GM12801 (cell line): ENCODE measurements around the gene VCAM1.

Experiments used
- TF ChIP-seq, protein P1 (sequence below): IDR thresholded peaks from one replicate; pipeline ENCODE4 v1.5.1; 2011; ENCODE audit warnings: control low read depth; ENCODE audit not compliant: insufficient read length; ENCODE audit errors: extremely low read depth

The VCAM1 gene

DNA sequence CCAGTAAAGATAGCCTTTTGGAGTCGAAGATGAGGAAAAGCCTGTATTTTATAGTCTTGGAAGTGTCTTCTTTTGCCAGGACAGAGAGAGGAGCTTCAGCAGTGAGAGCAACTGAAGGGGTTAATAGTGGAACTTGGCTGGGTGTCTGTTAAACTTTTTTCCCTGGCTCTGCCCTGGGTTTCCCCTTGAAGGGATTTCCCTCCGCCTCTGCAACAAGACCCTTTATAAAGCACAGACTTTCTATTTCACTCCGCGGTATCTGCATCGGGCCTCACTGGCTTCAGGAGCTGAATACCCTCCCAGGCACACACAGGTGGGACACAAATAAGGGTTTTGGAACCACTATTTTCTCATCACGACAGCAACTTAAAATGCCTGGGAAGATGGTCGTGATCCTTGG, at the start of gene VCAM1:
VCAM1 (plus strand) TSS at position 253 of the 400 bp plus-strand sequence; CDS start at position 372, 119 bp downstream.
- TF ChIP-seq, protein P1, sequence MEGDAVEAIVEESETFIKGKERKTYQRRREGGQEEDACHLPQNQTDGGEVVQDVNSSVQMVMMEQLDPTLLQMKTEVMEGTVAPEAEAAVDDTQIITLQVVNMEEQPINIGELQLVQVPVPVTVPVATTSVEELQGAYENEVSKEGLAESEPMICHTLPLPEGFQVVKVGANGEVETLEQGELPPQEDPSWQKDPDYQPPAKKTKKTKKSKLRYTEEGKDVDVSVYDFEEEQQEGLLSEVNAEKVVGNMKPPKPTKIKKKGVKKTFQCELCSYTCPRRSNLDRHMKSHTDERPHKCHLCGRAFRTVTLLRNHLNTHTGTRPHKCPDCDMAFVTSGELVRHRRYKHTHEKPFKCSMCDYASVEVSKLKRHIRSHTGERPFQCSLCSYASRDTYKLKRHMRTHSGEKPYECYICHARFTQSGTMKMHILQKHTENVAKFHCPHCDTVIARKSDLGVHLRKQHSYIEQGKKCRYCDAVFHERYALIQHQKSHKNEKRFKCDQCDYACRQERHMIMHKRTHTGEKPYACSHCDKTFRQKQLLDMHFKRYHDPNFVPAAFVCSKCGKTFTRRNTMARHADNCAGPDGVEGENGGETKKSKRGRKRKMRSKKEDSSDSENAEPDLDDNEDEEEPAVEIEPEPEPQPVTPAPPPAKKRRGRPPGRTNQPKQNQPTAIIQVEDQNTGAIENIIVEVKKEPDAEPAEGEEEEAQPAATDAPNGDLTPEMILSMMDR = no peak

DNA sequence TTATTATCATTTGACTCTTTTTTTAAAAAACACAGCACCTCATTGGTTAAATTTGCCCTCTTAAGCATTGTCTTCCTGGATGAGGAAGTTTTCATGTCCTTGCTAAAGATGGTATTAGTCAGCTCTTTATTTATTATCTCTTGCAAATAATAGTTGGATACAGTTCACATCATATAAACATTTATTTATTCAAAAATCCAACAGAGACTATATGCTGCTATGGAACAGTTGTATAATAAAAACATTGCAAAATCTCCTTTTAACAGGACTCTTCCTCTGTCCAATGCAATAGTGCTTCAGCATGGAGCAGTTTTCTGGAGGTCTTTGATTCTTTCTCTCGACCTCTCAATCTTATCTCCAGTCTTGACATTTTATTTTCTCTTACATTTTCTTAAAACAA, 49.5 kb upstream of the VCAM1 start:
- TF ChIP-seq, protein P1 = no peak

DNA sequence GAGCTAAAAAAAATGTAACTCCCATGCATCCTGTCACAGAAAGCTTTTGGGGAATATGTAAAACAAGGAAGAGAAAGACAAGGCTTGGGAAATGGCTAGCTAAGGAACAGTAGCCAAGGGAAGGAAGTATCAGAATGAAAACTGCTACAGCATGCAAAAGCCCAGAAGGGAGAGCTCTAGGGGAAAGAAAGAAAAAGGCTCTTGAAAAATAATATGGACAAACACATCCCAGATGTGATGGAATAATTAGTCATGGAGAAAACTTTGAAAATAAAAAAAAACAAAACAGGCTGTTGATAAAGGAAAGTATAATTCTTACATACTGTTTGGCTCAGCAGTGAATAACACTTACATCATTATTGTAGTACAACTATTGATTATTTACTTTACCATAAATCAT, 47.9 kb upstream of the VCAM1 start:
- TF ChIP-seq, protein P1 = no peak

GRCh38 chr1:100683448-100684349, 35.8 kb upstream of the VCAM1 start:
- TF ChIP-seq, protein P1 = no peak

- TF ChIP-seq, protein P1 = no peak
Measured at GRCh38 chr1:100699744-100700143, 19.8 kb upstream of the VCAM1 start.

DNA sequence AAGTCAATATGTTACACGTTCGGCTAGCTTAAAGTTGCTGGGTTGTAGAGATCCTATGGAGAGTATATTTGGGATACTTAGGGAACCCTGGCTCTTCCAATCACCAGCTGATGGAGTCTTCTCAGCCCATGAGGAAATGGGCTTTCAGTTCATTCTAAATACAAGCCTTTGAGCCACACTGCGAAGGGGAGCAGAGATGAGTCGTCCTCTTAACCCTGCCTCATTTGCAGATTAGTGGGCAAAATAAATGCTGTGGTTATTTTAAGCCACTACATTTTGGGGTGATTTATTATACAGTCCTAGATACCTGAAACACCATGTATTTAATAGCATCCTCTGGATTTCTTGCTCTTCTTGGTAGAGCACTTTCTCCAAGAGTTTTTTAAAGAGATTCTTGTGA, 19.0 kb upstream of the VCAM1 start:
- TF ChIP-seq, protein P1 = no peak

DNA sequence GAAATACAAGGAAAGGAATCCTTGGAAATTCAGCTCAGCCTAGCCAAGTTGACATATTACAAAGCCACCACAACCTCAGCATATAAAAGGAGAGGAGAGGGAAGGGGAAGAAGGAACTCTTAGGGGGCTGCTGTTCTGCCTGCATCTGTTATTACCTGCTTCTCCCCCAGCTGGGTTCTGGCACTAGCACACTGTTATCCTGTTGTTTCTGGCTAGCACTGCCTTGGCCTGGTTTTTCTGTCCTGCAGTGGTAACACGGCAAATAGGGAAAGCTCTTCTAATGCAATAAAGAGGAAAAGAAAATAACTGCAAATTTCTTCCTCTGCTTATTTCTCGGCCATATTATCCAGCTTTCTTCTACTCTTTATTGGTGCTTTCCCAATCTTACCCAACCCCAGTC, 16.5 kb upstream of the VCAM1 start:
- TF ChIP-seq, protein P1 = no peak
